IPS-NIHi7 (cell line): ENCODE measurements around the gene DCLRE1A.

Experiments
- DNase-seq: peaks from one replicate; pipeline ENCODE4 v3.0.0; 2012; ENCODE audit warnings: mixed read lengths; ENCODE audit errors: extremely low spot score

The DCLRE1A gene

GRCh38 chr10:113788604-113789083 is 65.2 kb downstream of the DCLRE1A start:
- DNase-seq, result no peak
